Fibroblast of villous mesenchyme (primary cell): Measurements from ENCODE around the gene TRIP4. TPM values are rescaled to one million over a fixed set of nuclear protein-coding genes. Genes with fewer than 3 reads are reported as not detected.

Experiments
- DNase-seq: peaks from one replicate; pipeline ENCODE4 v3.0.0-alpha.2; 2010; ENCODE audit warnings: low read depth
- H3K4me3 ChIP-seq: 2 replicates; pipeline ENCODE4 v1.5.1; 2011; ENCODE audit warnings: low read depth, mild to moderate bottlenecking, low read length
- total RNA-seq: library from RNA; depleted of rRNA; stranded (reverse); fragments of >200 nt; gene quantifications from 2 replicates; pipeline ENCODE4 v1.2.3, GENCODE V29; 2012
- TF ChIP-seq, protein P1 (sequence below): IDR thresholded peaks from 2 replicates; pipeline ENCODE4 v1.5.1; 2012; ENCODE audit warnings: low read depth, mild to moderate bottlenecking, low read length; ENCODE audit not compliant: insufficient read depth

TRIP4 gene
- total RNA-seq, 1 donor: 10.8 TPM

DNA sequence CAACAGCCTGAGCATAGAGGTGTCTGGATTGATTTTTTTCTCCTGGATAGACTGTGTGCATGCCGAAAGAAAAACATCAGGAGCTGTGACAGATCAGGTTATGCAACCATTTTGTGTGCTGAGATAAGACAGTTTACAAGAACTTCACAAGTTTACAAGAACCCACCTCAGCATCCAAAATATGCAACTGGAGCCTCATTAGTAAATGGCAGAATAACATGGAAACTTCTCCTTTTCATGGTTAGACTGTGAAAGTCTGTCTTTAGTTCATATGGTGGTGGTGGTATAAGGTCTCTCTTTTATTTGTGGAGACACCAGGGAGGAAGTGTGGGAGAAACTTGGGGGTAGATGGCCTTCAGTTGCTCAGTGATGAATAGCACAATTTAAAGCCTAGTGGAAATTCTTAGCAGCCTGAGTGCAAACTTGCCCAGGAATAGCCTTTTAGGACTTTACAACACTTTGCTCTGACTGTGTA, 69.0 kb downstream of the TRIP4 start:
- TF ChIP-seq, protein P1, sequence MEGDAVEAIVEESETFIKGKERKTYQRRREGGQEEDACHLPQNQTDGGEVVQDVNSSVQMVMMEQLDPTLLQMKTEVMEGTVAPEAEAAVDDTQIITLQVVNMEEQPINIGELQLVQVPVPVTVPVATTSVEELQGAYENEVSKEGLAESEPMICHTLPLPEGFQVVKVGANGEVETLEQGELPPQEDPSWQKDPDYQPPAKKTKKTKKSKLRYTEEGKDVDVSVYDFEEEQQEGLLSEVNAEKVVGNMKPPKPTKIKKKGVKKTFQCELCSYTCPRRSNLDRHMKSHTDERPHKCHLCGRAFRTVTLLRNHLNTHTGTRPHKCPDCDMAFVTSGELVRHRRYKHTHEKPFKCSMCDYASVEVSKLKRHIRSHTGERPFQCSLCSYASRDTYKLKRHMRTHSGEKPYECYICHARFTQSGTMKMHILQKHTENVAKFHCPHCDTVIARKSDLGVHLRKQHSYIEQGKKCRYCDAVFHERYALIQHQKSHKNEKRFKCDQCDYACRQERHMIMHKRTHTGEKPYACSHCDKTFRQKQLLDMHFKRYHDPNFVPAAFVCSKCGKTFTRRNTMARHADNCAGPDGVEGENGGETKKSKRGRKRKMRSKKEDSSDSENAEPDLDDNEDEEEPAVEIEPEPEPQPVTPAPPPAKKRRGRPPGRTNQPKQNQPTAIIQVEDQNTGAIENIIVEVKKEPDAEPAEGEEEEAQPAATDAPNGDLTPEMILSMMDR: no peak
- H3K4me3 ChIP-seq: no peak overlapping the region
- peak; percentile 83 for DNase-seq

DNA sequence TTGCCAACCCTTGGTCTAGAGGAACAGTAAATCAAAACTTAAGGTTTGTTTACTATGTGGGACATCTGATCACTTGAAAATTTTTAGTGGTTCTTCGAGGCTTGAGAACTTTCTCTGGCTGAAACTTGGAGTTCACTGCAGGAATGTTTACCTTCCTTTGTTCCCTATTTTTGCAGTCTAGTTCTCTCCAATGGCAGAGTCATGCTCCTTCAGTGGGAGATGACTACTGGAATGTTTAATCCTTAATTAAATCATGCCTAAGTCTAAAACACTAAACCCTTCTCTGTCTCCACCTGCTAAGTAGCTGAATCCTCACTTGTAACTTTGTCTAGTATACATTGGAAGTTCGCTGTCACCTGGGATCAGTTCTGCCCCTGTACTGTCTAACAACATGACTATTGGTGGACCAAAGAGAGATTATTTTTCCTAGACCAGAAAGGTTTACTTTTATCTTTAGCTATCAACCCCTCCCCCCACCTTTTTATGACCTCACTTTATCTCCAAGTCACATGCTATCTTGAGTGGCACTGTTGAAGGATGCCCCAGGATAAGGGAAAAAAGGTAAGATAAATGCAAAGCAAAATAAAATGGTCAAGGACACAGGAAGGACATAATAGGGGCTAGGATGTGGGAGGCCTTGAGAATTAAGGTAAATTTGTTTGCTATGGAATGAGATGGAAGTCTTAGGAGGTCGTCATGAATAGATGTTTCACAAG, 71.6 kb downstream of the TRIP4 start:
- H3K4me3 ChIP-seq: no peak overlapping the region
- no peak for DNase-seq
- TF ChIP-seq, protein P1: no peak

DNA sequence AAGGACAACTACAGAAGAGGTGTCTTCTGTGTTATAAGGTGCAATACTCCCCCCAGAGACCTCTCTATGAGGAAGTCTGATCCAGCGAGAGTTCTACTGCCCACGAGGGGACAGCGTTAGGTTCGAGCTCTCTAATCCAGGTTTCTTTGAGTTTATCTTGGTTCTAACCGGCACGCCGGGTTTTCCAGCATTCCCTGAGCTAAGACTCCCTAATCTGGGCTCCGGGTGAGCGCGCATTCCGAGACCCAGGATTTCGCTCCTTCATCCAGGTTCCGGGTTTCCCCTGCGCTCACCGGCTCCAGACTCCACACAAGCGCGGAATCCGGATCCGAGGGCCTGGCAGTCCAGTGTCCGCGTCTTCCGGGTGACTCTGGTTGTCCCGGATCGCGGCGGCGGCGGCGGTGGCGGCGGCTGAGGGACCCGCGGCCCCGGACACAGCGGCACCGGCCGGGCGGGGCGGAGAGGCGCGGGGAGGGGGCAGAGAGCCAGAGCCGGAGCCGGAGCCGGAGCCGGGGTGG, 72.6 kb downstream of the TRIP4 start, which contains the start of gene ZNF609:
Gene ZNF609 (plus strand): TSS at position 373 of the 518 bp plus-strand sequence. CDS start 38,842 bp downstream, outside the sequence.
- peak within 1 kb of the TSS; percentile 70 for H3K4me3 ChIP-seq
- DNase-seq: peak; percentile 96

DNA sequence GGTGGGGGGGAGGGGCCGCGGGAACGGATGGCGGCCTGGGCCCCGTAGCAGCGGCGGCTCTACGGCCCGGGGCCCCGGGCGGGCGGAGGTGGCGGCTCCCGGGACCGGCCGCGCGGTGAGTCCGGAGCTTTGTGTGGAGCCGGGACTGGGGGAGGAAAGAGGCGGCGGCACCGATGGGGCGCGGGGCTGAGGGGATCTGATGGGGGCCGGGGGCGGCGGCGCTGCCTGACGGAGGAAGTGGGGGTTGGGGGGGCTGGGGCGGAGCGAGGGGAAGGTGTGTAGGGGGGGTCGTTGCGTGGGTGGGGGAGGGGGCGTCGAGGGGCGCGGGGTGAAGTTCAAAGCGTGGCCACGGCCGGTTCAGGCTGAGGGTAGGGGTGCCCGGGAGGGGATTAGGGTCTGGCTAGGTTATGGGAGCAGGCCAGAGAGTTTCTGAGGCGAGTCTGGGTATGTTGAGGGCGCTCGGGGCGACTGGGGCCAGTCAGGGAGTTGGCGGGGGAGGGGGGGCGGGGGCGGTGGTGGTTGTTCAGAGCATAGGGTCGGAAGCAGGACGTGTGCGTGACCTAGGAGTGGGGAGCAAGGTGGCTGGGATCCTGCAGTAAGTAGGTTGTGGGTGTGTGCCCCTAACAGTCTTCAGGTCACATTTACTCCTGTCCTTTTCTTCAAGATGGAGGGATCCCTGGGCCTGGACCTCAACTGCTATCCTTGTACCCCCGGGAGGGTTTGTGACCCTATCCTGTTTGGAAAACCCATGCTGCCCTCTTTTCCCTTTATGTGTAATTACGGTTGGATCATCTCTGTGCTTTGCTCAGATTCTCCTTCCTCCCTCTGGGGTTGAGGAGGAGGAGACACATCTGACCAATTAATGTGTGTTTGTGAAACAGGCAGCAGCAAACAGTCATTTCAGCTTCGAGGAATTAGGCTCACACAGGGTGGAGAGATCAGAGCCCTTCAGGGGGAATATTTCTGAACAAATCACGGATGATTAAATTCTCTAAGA, 73.4 kb downstream of the TRIP4 start:
- TF ChIP-seq, protein P1: no peak
- peak; percentile 84 for DNase-seq
- H3K4me3 ChIP-seq: peak overlapping the region; percentile 70

More for the DNA sequence above, 72.6 kb downstream of the TRIP4 start, which contains the start of gene ZNF609:
- TF ChIP-seq, protein P1: no peak

DNA sequence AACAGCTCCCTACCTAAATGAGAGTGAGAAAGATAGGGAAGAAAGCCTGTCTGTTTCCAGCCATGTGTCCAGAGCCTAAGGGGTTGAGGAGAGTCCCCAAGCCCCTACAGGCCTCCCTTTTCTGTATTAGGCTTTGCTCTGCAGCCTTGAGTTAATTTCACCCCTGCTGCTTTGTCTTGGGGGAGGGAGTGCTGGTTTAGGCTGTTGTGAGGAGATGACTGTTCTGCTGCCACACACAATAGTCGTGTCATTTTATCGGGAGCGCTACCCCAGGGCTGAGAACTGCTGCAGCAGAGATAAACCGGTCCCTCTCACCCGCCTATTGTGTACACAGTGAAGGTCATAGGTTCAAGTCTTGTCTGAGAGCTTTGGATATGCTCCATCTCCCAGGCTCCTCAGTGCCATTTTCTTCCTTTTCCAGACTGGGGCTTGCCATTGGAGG, 74.1 kb downstream of the TRIP4 start:
- peak; percentile 28 for DNase-seq
- H3K4me3 ChIP-seq: peak overlapping the region; percentile 70
- TF ChIP-seq, protein P1: no peak

DNA sequence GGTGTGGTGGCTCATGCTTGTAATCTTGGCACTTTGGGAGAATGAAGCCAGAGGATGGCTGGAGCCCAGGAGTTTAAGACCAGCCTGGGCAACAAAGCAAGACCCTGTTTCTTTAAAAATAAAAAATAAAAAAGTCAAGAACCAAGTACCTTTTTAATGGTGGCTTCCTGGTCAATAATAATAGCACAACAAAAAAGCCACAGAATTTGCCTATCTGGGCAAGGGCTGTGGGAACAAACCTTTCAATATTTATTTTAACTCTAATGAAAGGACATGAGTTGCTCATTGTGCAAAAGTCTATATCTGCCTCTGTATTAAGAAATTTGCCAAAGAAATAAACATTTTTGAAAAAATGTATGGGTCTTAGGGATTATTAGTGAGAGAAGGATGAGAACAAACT, 74.9 kb downstream of the TRIP4 start:
- no peak overlapping the region for H3K4me3 ChIP-seq
- DNase-seq: no peak
- TF ChIP-seq, protein P1: no peak
